ENCODE data around the gene CELF1.

- TF ChIP-seq, protein P1, sequence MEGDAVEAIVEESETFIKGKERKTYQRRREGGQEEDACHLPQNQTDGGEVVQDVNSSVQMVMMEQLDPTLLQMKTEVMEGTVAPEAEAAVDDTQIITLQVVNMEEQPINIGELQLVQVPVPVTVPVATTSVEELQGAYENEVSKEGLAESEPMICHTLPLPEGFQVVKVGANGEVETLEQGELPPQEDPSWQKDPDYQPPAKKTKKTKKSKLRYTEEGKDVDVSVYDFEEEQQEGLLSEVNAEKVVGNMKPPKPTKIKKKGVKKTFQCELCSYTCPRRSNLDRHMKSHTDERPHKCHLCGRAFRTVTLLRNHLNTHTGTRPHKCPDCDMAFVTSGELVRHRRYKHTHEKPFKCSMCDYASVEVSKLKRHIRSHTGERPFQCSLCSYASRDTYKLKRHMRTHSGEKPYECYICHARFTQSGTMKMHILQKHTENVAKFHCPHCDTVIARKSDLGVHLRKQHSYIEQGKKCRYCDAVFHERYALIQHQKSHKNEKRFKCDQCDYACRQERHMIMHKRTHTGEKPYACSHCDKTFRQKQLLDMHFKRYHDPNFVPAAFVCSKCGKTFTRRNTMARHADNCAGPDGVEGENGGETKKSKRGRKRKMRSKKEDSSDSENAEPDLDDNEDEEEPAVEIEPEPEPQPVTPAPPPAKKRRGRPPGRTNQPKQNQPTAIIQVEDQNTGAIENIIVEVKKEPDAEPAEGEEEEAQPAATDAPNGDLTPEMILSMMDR (optimal IDR thresholded peaks at IDR 0.05 in 1 of 3, IDR thresholded peaks at IDR 0.05 in 1 of 3, conservative IDR thresholded peaks at IDR 0.05 in 1 of 3; ENCODE audit: extremely low read depth in 1 of 3, insufficient read depth in 2 of 3, low read length in 3 of 3), result no peak
- no peak for TF ChIP-seq EZH2 (IDR thresholded peaks at IDR 0.05; ENCODE audit: low read length)
Measured at GRCh38 chr11:47495856-47496217, 57.1 kb downstream of the CELF1 start.

Data from keratinocyte (primary cell).